SK-N-SH (cell line): ENCODE results near the gene CARS2. TPM values are rescaled to one million over a fixed set of nuclear protein-coding genes. Genes with fewer than 3 reads are reported as not detected.

Source experiments
- CTCF ChIA-PET: fragments of 300-600, 350-600 bp; formaldehyde crosslinking; extraction: SDS; loops from one replicate; lab custom pipeline; 2021; lab: Yijun Ruan, JAX
- POLR2A ChIA-PET: fragments of 350-600 bp; sonication (Branson Sonifier 250); formaldehyde crosslinking; extraction: SDS; loops from one replicate; lab custom pipeline; 2020; ENCODE audit warnings: antibody characterized with exemption, inconsistent platforms; lab: Yijun Ruan, JAX
- DNase-seq: peaks from one replicate; pipeline ENCODE4 v3.0.0; 2012
- H2AFZ ChIP-seq: fragments of 200-600 bp; sonication (generic); 2 replicates; pipeline ENCODE4 v1.8.1; 2016; ENCODE audit warnings: antibody characterized with exemption, mild to moderate bottlenecking, low read depth
- H3F3A ChIP-seq: fragments of 200-600 bp; sonication (generic); replicated peaks from 2 replicates; pipeline ENCODE3; 2016; ENCODE audit warnings: antibody characterized with exemption, mild to moderate bottlenecking; ENCODE audit not compliant: insufficient read depth
- H3K27ac ChIP-seq, 2 experiments: fragments of 200-500 bp in 1 of 2; fragments of 200-600 bp in 1 of 2; sonication (Bioruptor generic) in 1 of 2; sonication (generic), shearing (Covaris generic) in 1 of 2; 2 replicates each; pipeline versions ENCODE4 v1.5.1 to v1.6.1; 2014 to 2016; ENCODE audit warnings: low read depth in 2 of 2, inconsistent platforms in 1 of 2, low read length in 1 of 2, mild to moderate bottlenecking in 1 of 2, mixed read lengths in 1 of 2
- H3K27me3 ChIP-seq: fragments of 200-600 bp; sonication (generic), shearing (Covaris generic); 2 replicates; pipeline ENCODE4 v1.6.1; 2016; ENCODE audit warnings: mixed run types; ENCODE audit not compliant: insufficient read depth
- H3K36me3 ChIP-seq, 2 experiments: fragments of 200-500 bp in 1 of 2; fragments of 200-600 bp in 1 of 2; sonication (Bioruptor generic) in 1 of 2; sonication (generic) in 1 of 2; replicated peaks in 1 of 2; 2 replicates each; pipeline versions ENCODE3 to v1.5.1; 2014 to 2016; ENCODE audit warnings: low read length in 1 of 2, mild to moderate bottlenecking in 1 of 2; ENCODE audit not compliant: insufficient read depth in 2 of 2, control insufficient read depth in 1 of 2
- H3K4me1 ChIP-seq, 2 experiments: fragments of 200-500 bp in 1 of 2; fragments of 200-600 bp in 1 of 2; sonication (Bioruptor generic) in 1 of 2; sonication (generic), shearing (Covaris generic) in 1 of 2; 2 replicates each; pipeline versions ENCODE4 v1.5.1 to v1.6.1; 2014 to 2016; ENCODE audit warnings: low read depth in 1 of 2, low read length in 1 of 2, mixed run types in 1 of 2; ENCODE audit not compliant: insufficient read depth in 2 of 2, control insufficient read depth in 1 of 2
- H3K4me2 ChIP-seq: fragments of 200-600 bp; sonication (generic), shearing (Covaris generic); 2 replicates; pipeline ENCODE4 v1.6.1; 2017; ENCODE audit warnings: mixed run types
- H3K4me3 ChIP-seq, 2 experiments: fragments of 200-500 bp in 1 of 2; fragments of 200-600 bp in 1 of 2; sonication (Bioruptor generic) in 1 of 2; sonication (generic), shearing (Covaris generic) in 1 of 2; 2 replicates each; pipeline versions ENCODE4 v1.5.1 to v1.8.1; 2014 to 2016; ENCODE audit warnings: low read depth in 2 of 2, inconsistent platforms in 1 of 2, low read length in 1 of 2, mild to moderate bottlenecking in 1 of 2, mixed read lengths in 1 of 2, moderate library complexity in 1 of 2
- H3K79me2 ChIP-seq: fragments of 200-600 bp; sonication (generic); 2 replicates; pipeline ENCODE4 v1.8.1; 2017; ENCODE audit warnings: mild to moderate bottlenecking; ENCODE audit not compliant: insufficient read depth
- H3K9ac ChIP-seq: fragments of 200-600 bp; sonication (generic); 2 replicates; pipeline ENCODE4 v1.6.1; 2017; ENCODE audit warnings: mixed run types
- H3K9me2 ChIP-seq: fragments of 200-600 bp; sonication (generic); 2 replicates; pipeline ENCODE4 v1.6.1; 2017; ENCODE audit warnings: mixed run types
- H3K9me3 ChIP-seq: fragments of 200-600 bp; sonication (generic); 2 replicates; pipeline ENCODE4 v1.6.1; 2017; ENCODE audit warnings: mixed run types, mild to moderate bottlenecking, moderate library complexity
- H4K20me1 ChIP-seq: fragments of 200-600 bp; sonication (generic); 2 replicates; pipeline ENCODE4 v1.6.1; 2017; ENCODE audit warnings: mild to moderate bottlenecking, mixed run types; ENCODE audit not compliant: insufficient read depth
- CHD2 ChIP-seq: fragments of 150-350 bp; IDR thresholded peaks from 2 replicates; pipeline ENCODE4 v1.6.1; 2018; ENCODE audit warnings: low read length; ENCODE audit not compliant: partially characterized antibody
- FOXJ3 ChIP-seq: sonication (generic); formaldehyde crosslinking; IDR thresholded peaks from 2 replicates; pipeline ENCODE4 v1.5.1; 2020; ENCODE audit warnings: mild to moderate bottlenecking, missing genetic modification reagents
- FOXM1 ChIP-seq: IDR thresholded peaks from 2 replicates; pipeline ENCODE4 v1.4.0; 2012; ENCODE audit warnings: low read depth, mild to moderate bottlenecking
- GATA2 ChIP-seq: sonication (generic); formaldehyde crosslinking; IDR thresholded peaks from 2 replicates; pipeline ENCODE4 v1.5.0; 2020; ENCODE audit warnings: mild to moderate bottlenecking, missing genetic modification reagents
- JUND ChIP-seq: IDR thresholded peaks from 2 replicates; pipeline ENCODE4 v1.4.0; 2012
- MAX ChIP-seq: IDR thresholded peaks from 2 replicates; pipeline ENCODE4 v1.4.0; 2012; ENCODE audit warnings: low read depth
- MEF2A ChIP-seq: IDR thresholded peaks from 2 replicates; pipeline ENCODE4 v1.4.0; 2012; ENCODE audit warnings: low read depth, borderline replicate concordance
- NFIC ChIP-seq: IDR thresholded peaks from 2 replicates; pipeline ENCODE4 v1.4.0; 2012; ENCODE audit warnings: borderline replicate concordance
- NRF1 ChIP-seq: IDR thresholded peaks from 2 replicates; pipeline ENCODE4 v1.6.1; 2012; ENCODE audit warnings: low read depth, mild to moderate bottlenecking, low read length
- POLR2AphosphoS5 ChIP-seq: IDR thresholded peaks from 2 replicates; pipeline ENCODE4 v1.6.1; 2012; ENCODE audit warnings: low read depth, low read length
- RAD21 ChIP-seq: IDR thresholded peaks from 2 replicates; pipeline ENCODE4 v1.6.1; 2012; ENCODE audit warnings: mild to moderate bottlenecking, low read length
- RCOR1 ChIP-seq: fragments of 150-350 bp; IDR thresholded peaks from 2 replicates; pipeline ENCODE4 v1.6.1; 2017; ENCODE audit warnings: antibody characterized with exemption, low read length
- RFX5 ChIP-seq: IDR thresholded peaks from 2 replicates; pipeline ENCODE4 v1.6.1; 2012; ENCODE audit warnings: mild to moderate bottlenecking, improper control_type of control experiment, low read length
- RXRA ChIP-seq: IDR thresholded peaks from 2 replicates; pipeline ENCODE4 v1.4.0; 2012; ENCODE audit warnings: low read depth, mild to moderate bottlenecking, borderline replicate concordance
- YY1 ChIP-seq: IDR thresholded peaks from 2 replicates; pipeline ENCODE4 v1.4.0; 2012; ENCODE audit warnings: low read depth, mild to moderate bottlenecking
- ZBTB33 ChIP-seq: IDR thresholded peaks from 2 replicates; pipeline ENCODE4 v1.4.0; 2012; ENCODE audit warnings: low read depth, borderline replicate concordance
- WGBS: methylation state at CpG from one replicate; pipeline ENCODE4 v1.1.6; 2017; ENCODE audit warnings: low lambda C conversion rate; 5-methylcytosine and 5-hydroxymethylcytosine counted together
- polyA plus RNA-seq, 3 experiments: library from polyadenylated mRNA; depleted of rRNA; stranded (reverse); fragments of >200 nt; gene quantifications; 2 replicates each; pipeline ENCODE4 v1.2.3, GENCODE V29; 2012
- TF ChIP-seq, protein P1 (sequence below): fragments of 200-600 bp; sonication (generic); IDR thresholded peaks from 2 replicates; pipeline ENCODE4 v1.6.1; 2017; ENCODE audit warnings: antibody characterized with exemption, mild to moderate bottlenecking, moderate library complexity
- TF ChIP-seq, protein P2 (sequence below): IDR thresholded peaks from 2 replicates; pipeline ENCODE4 v1.6.1; 2012; ENCODE audit warnings: mild to moderate bottlenecking, low read depth, low read length, moderate library complexity
- TF ChIP-seq, protein P3 (sequence below): fragments of 150-350 bp; IDR thresholded peaks from 2 replicates; pipeline ENCODE4 v1.6.1; 2016; ENCODE audit warnings: mild to moderate bottlenecking, low read depth, low read length
- TF ChIP-seq, protein P4 (sequence below): IDR thresholded peaks from 2 replicates; pipeline ENCODE4; 2012

The CARS2 gene
- polyA plus RNA-seq, 1 of the 3 experiments (the other 2 are of a cell fraction): 78.6 TPM

GRCh38 chr13:110628952-110629701 lies 76.8 kb downstream of the CARS2 start:
- H3K36me3 ChIP-seq: peaks cover 5 to 31% of the 10 kb centered on the region in 2 experiments
- H3K4me1 ChIP-seq: peaks cover 17 to 26% of the 10 kb centered on the region in 2 experiments
- peak overlapping the region in 1 of 2 experiments; percentile 12; a peak in 1 of 4 replicates for H3K4me3 ChIP-seq
- TF ChIP-seq JUND (no peak), NFIC (peak; percentile 19; the same call in 1 of the 2 replicates), RXRA (no peak), FOXJ3 (CRISPR knock-in tag) (no peak), CHD2 (no peak), MAX (0 out of 2 replicates have a peak, but pooled peaks have one; percentile 14), POLR2AphosphoS5 (no peak), RCOR1 (0 out of 2 replicates have a peak, but pooled peaks have one; percentile 24), GATA2 (no peak), YY1 (no peak), NRF1 (no peak), MEF2A (no peak), RFX5 (no peak), FOXM1 (no peak), RAD21 (no peak), ZBTB33 (no peak)
- TF ChIP-seq, protein P1, sequence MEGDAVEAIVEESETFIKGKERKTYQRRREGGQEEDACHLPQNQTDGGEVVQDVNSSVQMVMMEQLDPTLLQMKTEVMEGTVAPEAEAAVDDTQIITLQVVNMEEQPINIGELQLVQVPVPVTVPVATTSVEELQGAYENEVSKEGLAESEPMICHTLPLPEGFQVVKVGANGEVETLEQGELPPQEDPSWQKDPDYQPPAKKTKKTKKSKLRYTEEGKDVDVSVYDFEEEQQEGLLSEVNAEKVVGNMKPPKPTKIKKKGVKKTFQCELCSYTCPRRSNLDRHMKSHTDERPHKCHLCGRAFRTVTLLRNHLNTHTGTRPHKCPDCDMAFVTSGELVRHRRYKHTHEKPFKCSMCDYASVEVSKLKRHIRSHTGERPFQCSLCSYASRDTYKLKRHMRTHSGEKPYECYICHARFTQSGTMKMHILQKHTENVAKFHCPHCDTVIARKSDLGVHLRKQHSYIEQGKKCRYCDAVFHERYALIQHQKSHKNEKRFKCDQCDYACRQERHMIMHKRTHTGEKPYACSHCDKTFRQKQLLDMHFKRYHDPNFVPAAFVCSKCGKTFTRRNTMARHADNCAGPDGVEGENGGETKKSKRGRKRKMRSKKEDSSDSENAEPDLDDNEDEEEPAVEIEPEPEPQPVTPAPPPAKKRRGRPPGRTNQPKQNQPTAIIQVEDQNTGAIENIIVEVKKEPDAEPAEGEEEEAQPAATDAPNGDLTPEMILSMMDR: no peak
- TF ChIP-seq, protein P2, sequence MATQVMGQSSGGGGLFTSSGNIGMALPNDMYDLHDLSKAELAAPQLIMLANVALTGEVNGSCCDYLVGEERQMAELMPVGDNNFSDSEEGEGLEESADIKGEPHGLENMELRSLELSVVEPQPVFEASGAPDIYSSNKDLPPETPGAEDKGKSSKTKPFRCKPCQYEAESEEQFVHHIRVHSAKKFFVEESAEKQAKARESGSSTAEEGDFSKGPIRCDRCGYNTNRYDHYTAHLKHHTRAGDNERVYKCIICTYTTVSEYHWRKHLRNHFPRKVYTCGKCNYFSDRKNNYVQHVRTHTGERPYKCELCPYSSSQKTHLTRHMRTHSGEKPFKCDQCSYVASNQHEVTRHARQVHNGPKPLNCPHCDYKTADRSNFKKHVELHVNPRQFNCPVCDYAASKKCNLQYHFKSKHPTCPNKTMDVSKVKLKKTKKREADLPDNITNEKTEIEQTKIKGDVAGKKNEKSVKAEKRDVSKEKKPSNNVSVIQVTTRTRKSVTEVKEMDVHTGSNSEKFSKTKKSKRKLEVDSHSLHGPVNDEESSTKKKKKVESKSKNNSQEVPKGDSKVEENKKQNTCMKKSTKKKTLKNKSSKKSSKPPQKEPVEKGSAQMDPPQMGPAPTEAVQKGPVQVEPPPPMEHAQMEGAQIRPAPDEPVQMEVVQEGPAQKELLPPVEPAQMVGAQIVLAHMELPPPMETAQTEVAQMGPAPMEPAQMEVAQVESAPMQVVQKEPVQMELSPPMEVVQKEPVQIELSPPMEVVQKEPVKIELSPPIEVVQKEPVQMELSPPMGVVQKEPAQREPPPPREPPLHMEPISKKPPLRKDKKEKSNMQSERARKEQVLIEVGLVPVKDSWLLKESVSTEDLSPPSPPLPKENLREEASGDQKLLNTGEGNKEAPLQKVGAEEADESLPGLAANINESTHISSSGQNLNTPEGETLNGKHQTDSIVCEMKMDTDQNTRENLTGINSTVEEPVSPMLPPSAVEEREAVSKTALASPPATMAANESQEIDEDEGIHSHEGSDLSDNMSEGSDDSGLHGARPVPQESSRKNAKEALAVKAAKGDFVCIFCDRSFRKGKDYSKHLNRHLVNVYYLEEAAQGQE: no peak
- TF ChIP-seq, protein P3, sequence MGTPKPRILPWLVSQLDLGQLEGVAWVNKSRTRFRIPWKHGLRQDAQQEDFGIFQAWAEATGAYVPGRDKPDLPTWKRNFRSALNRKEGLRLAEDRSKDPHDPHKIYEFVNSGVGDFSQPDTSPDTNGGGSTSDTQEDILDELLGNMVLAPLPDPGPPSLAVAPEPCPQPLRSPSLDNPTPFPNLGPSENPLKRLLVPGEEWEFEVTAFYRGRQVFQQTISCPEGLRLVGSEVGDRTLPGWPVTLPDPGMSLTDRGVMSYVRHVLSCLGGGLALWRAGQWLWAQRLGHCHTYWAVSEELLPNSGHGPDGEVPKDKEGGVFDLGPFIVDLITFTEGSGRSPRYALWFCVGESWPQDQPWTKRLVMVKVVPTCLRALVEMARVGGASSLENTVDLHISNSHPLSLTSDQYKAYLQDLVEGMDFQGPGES: no peak
- TF ChIP-seq, protein P4, sequence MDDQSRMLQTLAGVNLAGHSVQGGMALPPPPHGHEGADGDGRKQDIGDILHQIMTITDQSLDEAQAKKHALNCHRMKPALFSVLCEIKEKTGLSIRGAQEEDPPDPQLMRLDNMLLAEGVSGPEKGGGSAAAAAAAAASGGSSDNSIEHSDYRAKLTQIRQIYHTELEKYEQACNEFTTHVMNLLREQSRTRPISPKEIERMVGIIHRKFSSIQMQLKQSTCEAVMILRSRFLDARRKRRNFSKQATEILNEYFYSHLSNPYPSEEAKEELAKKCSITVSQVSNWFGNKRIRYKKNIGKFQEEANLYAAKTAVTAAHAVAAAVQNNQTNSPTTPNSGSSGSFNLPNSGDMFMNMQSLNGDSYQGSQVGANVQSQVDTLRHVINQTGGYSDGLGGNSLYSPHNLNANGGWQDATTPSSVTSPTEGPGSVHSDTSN: no peak
- no peak overlapping the region for H2AFZ ChIP-seq
- peak overlapping the region; percentile 77 to 84 for H3K27ac ChIP-seq
- 48% methylated on average over 19 of the region's 19 CpGs for WGBS
- peak overlapping the region; percentile 74 for H3K4me2 ChIP-seq
- H3K79me2 ChIP-seq: peaks cover 81% of the 10 kb centered on the region
- H4K20me1 ChIP-seq: peaks cover 27% of the 10 kb centered on the region; the same call in 1 of the 2 replicates
- peaks cover 7% of the 10 kb centered on the region for H3F3A ChIP-seq
- ChIA-PET CTCF (interaction anchor here (0.8 to 1.5 kb wide), 4 partner anchors 11 to 174 kb away, joined by 4 to 6 read pairs (median 4); no protein-coding TSS in a partner anchor), POLR2A (interaction anchor here (0.8 to 1.8 kb wide), 3 partner anchors 12 to 86 kb away, joined by 3 to 7 read pairs (median 6); partner anchors contain the start of gene NAXD)
- peak; percentile 77 for DNase-seq
- no peaks in the 10 kb centered on the region for H3K9me2 ChIP-seq
- H3K9ac ChIP-seq: peak overlapping the region; percentile 24; the same call in 1 of the 2 replicates
- H3K27me3 ChIP-seq: no peaks in the 10 kb centered on the region
- no peaks in the 10 kb centered on the region for H3K9me3 ChIP-seq
